GM19395 (cell line): ENCODE results near the gene SUV39H1.
"Not testable (repeated sequence)": the region's sequence is repeated elsewhere in the genome, so short reads cannot be mapped to it uniquely, and the experiment has no call there.

Experiments
- ATAC-seq: cut with Tn5 transposase; IDR thresholded peaks from one replicate; pipeline ENCODE4 v1.9.1; 2021; ENCODE audit warnings: mild to moderate bottlenecking, moderate library complexity; ENCODE audit not compliant: unreplicated experiment

Gene SUV39H1

DNA sequence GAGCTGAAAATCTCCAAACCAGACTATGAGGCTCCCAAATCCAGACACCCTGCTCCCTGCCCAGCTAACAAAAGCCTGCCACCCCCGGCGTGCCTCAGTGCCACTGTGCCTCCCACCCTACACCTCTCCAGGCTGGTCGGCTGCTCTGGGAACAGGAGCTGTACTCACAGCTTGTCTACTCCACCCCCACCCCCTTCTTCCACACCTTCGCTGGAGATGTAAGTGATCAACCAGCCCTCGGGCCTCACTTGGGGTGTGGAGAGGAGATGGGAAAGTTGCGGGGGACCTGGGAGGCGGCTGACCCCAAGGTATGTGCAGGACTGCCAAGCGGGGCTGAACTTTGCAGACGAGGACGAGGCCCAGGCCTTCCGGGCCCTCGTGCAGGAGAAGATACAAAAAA, 11.1 kb upstream of the SUV39H1 start:
- ATAC-seq, result no peak

DNA sequence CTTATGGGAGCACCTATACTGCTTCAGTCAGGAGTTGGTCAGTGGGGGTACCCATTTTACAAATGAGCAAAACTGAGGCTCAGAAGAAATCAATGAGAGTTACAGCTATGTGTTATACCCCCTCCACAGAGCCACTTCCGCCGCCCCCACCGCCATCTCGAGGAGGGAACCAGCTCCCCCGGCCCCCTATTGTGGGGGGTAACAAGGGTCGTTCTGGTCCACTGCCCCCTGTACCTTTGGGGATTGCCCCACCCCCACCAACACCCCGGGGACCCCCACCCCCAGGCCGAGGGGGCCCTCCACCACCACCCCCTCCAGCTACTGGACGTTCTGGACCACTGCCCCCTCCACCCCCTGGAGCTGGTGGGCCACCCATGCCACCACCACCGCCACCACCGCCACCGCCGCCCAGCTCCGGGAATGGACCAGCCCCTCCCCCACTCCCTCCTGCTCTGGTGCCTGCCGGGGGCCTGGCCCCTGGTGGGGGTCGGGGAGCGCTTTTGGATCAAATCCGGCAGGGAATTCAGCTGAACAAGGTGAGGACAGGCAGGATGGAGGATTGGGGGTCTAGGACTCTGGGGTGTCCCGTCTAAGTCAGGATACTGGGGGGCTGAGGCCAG, 7.9 kb upstream of the SUV39H1 start:
- ATAC-seq, result no peak

DNA sequence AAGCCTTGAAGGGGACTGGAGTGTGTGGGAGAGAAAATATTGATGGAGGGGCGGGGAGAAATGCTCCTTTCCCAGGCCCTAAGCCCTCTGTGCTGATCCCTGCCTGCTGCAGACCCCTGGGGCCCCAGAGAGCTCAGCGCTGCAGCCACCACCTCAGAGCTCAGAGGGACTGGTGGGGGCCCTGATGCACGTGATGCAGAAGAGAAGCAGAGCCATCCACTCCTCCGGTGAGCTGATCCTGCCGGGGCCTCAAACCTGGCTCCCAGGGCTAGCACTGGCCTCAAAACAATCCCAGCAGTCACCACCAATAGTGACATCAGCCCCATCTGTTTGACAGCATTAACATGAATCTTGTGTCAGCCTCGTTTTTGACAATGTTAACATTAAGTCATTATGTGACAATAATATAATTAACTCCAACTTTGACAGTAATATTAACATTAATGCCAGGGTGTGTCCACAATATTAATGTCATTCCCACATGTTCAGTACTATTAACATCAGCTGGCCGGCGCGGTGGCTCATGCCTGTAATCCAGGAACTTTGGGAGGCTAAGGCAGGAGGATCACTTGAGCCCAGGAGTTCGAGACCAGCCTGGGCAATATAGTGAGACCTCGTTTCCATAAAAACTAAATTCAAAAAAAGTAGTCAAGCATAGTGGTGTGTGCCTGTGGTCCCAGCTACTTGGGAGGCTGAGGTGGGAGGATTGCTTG, 7.2 kb upstream of the SUV39H1 start:
- ATAC-seq, result no peak

DNA sequence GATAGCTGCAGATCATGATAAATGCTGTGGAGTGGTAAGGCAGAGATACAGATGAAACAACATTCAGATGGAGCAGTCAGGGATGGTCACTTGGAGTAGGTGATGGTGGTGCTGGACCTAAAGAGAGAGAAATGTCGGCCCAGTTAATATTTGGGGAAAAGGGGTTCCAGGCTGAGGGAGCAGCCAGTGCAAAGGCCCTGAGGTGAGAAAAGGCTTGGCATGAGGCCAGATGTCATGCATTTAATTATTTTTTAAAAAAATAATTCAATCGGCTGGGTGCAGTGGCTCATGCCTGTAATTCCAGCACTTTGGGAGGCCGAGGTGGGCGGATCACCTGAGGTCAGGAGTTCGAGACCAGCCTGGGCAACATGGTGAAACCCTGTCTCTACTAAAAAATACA, 4.8 kb upstream of the SUV39H1 start:
- not testable (repeated sequence) for ATAC-seq

- ATAC-seq, result no peak
Measured at GRCh38 chrX:48694776-48695533, 1.6 kb upstream of the SUV39H1 start.

- no peak for ATAC-seq
Measured at GRCh38 chrX:48695534-48695896, 1.0 kb upstream of the SUV39H1 start.

DNA sequence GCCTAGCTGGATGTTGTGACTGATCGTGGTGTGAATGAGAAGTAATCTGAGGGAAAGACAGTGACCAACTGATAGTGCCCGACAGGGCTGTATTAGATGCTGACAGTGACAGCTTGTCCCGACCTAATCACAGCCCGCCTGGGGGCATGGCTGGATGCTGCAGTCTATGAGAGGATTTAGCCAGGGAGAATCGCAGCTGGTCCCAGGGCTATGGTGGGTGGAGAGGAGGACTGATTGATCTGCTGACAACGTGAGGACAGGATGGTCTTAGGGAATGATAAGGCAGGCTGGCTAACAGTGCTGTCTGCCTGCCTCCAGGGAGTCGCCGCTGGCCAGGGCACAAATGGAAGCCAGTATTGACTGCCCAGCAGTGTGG, 621 bp upstream of the SUV39H1 start:
- ATAC-seq, result peak; percentile 8

- peak; percentile 26 for ATAC-seq
Measured at GRCh38 chrX:48696909-48697727, 584 bp downstream of the SUV39H1 start.

DNA sequence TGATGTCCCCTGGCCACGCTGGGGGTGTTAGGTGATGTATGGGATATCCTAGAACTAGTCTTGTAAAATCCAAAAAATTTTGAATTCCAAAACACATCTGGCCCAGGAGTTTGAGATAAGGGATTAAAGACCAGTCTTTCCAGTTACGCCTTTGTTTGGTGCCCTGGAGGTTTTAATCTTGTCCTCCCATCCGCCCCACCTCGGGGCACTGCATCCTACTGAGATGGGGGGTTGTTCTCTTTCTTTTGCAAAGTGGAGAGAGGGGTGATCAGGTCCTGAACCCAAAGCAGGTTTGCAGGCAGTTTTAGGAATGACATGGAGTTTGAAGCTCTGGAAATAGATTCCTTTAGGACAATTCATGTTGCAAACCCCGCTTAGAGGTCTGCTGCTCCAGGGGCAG, 1.8 kb downstream of the SUV39H1 start:
- ATAC-seq, result no peak

- ATAC-seq, result no peak
Measured at GRCh38 chrX:48700246-48700645, 3.7 kb downstream of the SUV39H1 start.

- ATAC-seq, result no peak
Measured at GRCh38 chrX:48700951-48701653, 4.6 kb downstream of the SUV39H1 start.

DNA sequence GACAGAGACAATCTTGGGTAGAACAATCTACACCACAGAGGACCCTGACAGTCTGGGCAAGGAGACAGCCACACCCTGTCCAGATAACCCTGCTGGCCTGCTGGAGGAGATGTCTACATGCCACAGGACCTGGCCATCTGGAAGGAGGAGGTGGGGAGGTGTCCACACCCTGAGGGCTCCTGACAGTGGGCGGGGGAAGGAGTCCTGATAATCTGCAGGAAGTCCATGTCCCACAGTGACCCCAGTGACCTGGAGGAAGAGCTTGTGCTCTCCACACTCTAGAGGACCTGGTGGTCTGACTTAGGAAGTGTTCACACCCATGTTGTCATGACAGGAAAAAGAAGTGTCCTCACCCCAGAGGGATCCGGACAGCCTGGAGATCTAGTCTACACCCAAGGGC, 5.5 kb downstream of the SUV39H1 start:
- no peak for ATAC-seq

- ATAC-seq, result no peak
Measured at GRCh38 chrX:48702716-48703115, 6.2 kb downstream of the SUV39H1 start.

DNA sequence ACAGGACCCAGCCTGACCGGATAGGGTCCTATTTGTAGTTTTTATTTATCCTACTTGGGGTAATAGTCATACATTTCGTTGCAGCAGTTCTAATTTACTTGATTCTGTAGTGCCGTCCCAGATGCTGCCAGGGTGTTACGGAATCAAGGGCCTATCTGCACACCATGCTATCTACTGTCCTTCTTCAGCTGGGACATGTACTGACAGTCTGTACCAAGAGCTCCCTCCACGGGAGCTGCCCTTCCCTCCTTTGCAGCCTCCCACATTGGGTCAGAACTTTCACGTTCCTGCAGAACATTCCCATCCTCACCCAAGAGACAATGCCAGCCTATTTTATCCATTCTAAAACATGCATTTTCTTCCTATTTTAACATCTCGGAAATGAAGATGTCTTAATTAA, 6.7 kb downstream of the SUV39H1 start:
- no peak for ATAC-seq

- ATAC-seq, result no peak
Measured at GRCh38 chrX:48703642-48704481, 7.3 kb downstream of the SUV39H1 start.

DNA sequence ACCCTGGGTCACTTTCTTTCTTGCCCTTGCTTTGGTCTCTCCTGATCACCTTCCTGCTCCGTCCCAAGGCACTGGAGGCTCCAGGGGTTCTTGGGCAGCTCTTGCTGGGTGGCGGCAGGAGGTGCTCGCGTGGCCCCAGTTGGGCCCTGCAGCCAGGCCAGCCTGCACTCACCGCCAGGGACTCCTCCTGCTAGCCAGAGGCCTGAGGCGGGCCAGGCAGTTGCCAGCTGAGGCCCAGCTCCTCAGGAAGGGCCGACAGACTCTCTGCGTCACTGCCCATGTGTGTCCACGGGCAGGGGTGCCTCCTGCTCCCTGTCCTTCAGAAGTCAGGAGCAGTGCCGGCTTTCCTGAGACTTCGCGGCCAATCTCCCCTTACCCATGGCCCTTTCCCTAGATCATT, 9.3 kb downstream of the SUV39H1 start:
- no peak for ATAC-seq

GRCh38 chrX:48709522-48710112, 13.1 kb downstream of the SUV39H1 start:
- ATAC-seq, result no peak

DNA sequence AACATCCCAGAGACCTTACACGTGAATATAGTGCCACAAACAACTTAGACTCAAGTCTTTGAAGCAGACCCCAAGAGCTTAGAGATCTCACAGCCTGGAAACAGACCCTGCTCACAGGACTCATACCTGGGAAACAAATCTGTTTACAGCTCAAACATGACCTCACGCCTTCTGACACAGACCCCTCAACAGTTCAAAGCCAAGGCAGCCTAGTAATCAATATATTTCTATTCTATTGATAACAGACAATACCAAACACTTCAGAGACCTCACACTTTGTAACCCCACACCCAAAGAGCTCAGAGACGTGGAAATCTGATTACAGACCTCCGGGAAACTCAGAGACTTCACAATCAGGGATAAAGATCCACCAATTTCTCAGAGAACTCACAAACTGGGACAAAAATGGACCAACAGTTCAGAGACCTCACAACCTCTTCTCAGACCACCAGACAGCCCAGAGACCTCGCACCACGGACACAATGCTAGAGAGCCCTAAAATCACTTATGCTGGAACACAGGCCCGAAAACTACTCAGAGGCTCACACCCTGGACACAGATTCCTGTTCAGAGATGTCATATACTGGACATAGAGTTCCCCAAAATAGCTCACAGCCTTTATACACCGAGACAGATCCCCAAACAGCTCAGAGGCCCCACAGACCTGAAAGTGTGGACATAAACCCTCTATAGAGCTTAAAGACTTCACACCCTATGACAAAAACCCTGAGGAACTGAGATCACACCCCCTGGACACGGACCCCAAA, 14.8 kb downstream of the SUV39H1 start:
- no peak for ATAC-seq
